ENCODE measurements around the gene GLYATL1.

Gene GLYATL1

DNA sequence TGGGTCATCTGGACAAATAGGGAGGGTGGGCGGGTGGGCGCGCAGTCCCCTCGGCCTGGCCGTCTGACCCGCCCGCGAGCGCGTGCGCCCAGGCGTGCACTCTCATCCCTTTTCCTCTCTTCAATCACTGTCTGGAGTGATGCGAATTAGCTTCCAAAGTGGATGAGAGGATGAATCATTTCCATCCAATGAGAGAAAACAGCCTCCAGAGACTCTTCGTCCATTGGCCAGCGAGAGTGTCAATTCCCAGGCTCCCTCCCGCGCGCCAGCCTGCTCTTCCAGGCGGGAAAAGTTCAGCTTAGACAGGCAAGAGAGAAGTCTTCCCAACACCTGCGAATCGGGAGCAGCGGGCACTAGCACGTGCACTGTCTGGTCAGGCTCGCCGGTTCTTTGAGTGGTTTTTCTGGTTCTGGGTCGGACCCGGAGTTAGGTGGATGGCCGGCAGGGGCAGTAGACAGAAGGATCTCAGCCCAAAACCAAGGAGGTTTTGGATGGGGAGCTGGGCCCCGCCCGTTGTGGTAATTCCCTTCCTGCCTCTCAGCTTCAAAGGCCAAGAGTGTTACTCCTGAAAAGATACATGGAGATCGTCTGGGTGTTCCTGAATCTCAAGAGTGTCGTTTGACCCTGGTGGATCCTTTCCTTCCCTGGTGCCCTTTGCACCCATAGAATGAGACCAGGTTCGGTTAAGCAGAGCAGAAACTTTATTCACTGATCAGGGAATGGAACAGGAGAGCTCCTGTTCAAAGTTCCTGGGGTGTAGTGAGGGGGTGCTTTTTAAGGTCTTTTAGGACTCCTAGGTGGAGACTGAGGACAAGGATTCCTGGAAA is 33.4 kb upstream of the GLYATL1 start:
- TF ChIP-seq ZNF274 (IDR thresholded peaks at IDR 0.05; ENCODE audit: low read depth, low read length) (no peak), YY1 (IDR thresholded peaks at IDR 0.05; ENCODE audit: insufficient read depth, insufficient read length) (no peak), SUZ12 (IDR thresholded peaks at IDR 0.05; ENCODE audit: extremely low read depth, insufficient read depth, insufficient read length) (no peak)

DNA sequence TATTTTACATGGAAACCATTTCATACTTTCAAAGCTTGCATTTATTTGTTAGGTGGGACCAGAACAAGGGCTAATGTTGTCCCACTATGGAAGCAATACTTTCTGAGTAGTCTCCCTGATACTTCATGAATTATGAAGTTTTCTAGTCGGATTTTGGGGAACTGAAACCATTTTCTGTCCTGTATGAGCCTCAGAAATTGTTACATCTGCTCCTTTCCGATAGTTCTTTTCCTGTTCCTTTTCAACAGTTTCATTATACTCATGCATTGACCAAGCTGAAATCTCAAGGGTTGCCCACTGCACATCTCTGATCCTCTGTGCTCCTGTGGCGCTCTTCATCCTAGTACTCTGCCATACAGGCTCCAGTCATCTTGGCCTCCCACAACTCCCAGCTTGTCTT is 31.5 kb upstream of the GLYATL1 start:
- no peak for DNase-seq (ENCODE audit: low read depth, low spot score)
- TF ChIP-seq YY1 (IDR thresholded peaks at IDR 0.05; ENCODE audit: insufficient read depth, insufficient read length) = no peak
- no peak for TF ChIP-seq SUZ12 (IDR thresholded peaks at IDR 0.05; ENCODE audit: extremely low read depth, insufficient read depth, insufficient read length)
- TF ChIP-seq ZNF274 (IDR thresholded peaks at IDR 0.05; ENCODE audit: low read depth, low read length) = no peak
- H3K36me3 ChIP-seq (ENCODE audit: insufficient read depth, insufficient read length, low read length) = no peaks in the 10 kb centered on the region
- H3K9ac ChIP-seq (ENCODE audit: insufficient read length, low read depth) = no peak overlapping the region
- H3K27me3 ChIP-seq (ENCODE audit: insufficient read depth, insufficient read length) = peaks cover 18% of the 10 kb centered on the region
- no peaks in the 10 kb centered on the region for H3K9me3 ChIP-seq (ENCODE audit: insufficient read depth, low read length)
- H3K4me3 ChIP-seq (ENCODE audit: insufficient read length, low read depth) = no peak overlapping the region
- no peaks in the 10 kb centered on the region for H3K4me1 ChIP-seq (ENCODE audit: insufficient read depth, insufficient read length)

More for the DNA sequence above, 33.4 kb upstream of the GLYATL1 start:
- H3K27me3 ChIP-seq (ENCODE audit: insufficient read depth, insufficient read length) = peaks cover 18% of the 10 kb centered on the region
- DNase-seq (ENCODE audit: low read depth, low spot score) = peak; percentile 69
- H3K4me1 ChIP-seq (ENCODE audit: insufficient read depth, insufficient read length) = no peaks in the 10 kb centered on the region
- no peaks in the 10 kb centered on the region for H3K36me3 ChIP-seq (ENCODE audit: insufficient read depth, insufficient read length, low read length)
- no peaks in the 10 kb centered on the region for H3K9me3 ChIP-seq (ENCODE audit: insufficient read depth, low read length)
- no peak overlapping the region for H3K9ac ChIP-seq (ENCODE audit: insufficient read length, low read depth)
- H3K4me3 ChIP-seq (ENCODE audit: insufficient read length, low read depth) = peak overlapping the region; percentile 72

DNA sequence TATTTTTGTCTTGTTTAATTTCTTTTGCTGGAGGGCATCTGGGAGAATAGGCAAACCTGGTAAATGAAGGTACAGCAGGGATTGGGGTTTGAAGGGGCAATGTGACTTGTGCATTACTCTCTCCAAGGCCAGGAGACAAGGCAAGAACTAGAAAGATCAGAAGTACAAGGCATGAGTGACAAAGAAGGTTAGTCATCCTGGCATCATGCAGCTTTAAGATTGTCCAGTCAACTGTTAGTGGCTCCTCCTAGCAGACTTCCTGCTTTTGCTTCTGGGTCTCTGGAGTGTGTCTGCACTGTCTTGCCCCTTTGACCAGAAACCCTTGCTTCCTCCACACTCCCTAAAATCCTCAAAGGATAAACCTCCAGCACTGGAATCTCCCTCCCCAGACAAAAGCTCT is 27.2 kb upstream of the GLYATL1 start:
- TF ChIP-seq SUZ12 (IDR thresholded peaks at IDR 0.05; ENCODE audit: extremely low read depth, insufficient read depth, insufficient read length) (no peak), ZNF274 (IDR thresholded peaks at IDR 0.05; ENCODE audit: low read depth, low read length) (no peak), YY1 (IDR thresholded peaks at IDR 0.05; ENCODE audit: insufficient read depth, insufficient read length) (no peak)
- Histone ChIP-seq H3K27me3 (ENCODE audit: insufficient read depth, insufficient read length) (peaks cover 2% of the 10 kb centered on the region), H3K4me1 (ENCODE audit: insufficient read depth, insufficient read length) (no peaks in the 10 kb centered on the region), H3K4me3 (ENCODE audit: insufficient read length, low read depth) (no peak overlapping the region), H3K9me3 (ENCODE audit: insufficient read depth, low read length) (peaks cover 13% of the 10 kb centered on the region), H3K36me3 (ENCODE audit: insufficient read depth, insufficient read length, low read length) (no peaks in the 10 kb centered on the region), H3K9ac (ENCODE audit: insufficient read length, low read depth) (no peak overlapping the region)
- DNase-seq (ENCODE audit: low read depth, low spot score) = no peak

DNA sequence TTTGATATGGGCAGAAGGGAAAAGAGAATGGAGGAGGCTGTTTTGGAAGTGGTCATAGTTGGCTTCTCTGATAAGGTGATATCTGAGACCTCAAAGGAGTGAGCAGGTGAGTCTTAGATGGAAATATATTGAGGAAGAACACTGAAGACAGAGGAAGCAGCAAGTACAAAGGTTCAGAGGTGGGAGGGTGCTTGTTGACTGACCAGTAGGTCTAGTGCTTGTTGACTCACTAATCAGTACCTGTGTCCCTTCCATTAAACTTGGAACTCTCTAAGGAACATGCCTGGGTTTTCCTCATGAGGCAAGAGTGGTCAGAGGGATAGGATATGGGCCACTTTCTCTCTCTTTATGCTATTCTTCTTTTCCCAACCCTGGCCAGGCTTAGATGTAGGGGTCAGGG is 25.6 kb upstream of the GLYATL1 start:
- Histone ChIP-seq H3K27me3 (ENCODE audit: insufficient read depth, insufficient read length) (no peaks in the 10 kb centered on the region), H3K9ac (ENCODE audit: insufficient read length, low read depth) (no peak overlapping the region), H3K4me3 (ENCODE audit: insufficient read length, low read depth) (no peak overlapping the region), H3K36me3 (ENCODE audit: insufficient read depth, insufficient read length, low read length) (no peaks in the 10 kb centered on the region), H3K4me1 (ENCODE audit: insufficient read depth, insufficient read length) (no peaks in the 10 kb centered on the region), H3K9me3 (ENCODE audit: insufficient read depth, low read length) (peaks cover 23% of the 10 kb centered on the region)
- DNase-seq (ENCODE audit: low read depth, low spot score) = no peak
- TF ChIP-seq ZNF274 (IDR thresholded peaks at IDR 0.05; ENCODE audit: low read depth, low read length) = no peak
- TF ChIP-seq YY1 (IDR thresholded peaks at IDR 0.05; ENCODE audit: insufficient read depth, insufficient read length) = no peak
- no peak for TF ChIP-seq SUZ12 (IDR thresholded peaks at IDR 0.05; ENCODE audit: extremely low read depth, insufficient read depth, insufficient read length)

DNA sequence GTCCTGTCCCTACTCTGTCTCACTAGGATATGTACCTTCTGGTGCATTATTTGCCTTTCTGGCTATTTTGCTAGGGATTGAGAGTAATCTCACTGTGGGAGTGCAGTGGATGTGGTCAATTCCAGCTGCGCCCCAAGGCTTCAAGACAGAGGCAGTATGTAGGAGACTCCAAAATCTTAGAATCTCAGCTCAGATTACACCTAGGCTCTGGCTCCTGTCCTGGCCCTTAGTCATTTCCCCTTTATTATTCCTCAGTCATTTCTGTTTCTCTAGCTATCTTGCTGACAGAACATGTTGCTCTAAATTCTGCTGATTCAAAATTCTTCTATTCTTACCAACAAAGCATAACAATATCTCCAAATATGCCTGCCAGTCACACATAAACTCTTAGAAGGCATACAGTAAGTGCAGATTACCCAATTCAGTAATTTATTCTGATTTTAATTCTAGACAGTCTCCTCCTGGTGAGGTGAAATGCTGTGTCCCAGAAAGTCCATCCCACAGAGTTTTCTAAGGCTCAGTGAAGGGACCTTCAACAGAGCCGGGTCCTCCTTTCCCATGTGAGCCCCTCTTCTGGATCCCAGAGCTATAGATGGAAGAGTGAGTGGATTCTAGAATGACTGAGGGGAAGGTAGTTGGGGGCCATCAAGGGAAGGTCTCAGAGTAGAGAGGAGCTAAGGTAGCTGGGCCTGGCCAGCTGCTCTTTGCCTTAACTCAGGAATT is 24.3 kb upstream of the GLYATL1 start:
- no peak overlapping the region for H3K9ac ChIP-seq (ENCODE audit: insufficient read length, low read depth)
- H3K36me3 ChIP-seq (ENCODE audit: insufficient read depth, insufficient read length, low read length) = no peaks in the 10 kb centered on the region
- no peak for TF ChIP-seq ZNF274 (IDR thresholded peaks at IDR 0.05; ENCODE audit: low read depth, low read length)
- no peaks in the 10 kb centered on the region for H3K27me3 ChIP-seq (ENCODE audit: insufficient read depth, insufficient read length)
- DNase-seq (ENCODE audit: low read depth, low spot score) = no peak
- no peaks in the 10 kb centered on the region for H3K4me1 ChIP-seq (ENCODE audit: insufficient read depth, insufficient read length)
- peaks cover 23% of the 10 kb centered on the region for H3K9me3 ChIP-seq (ENCODE audit: insufficient read depth, low read length)
- no peak overlapping the region for H3K4me3 ChIP-seq (ENCODE audit: insufficient read length, low read depth)

DNA sequence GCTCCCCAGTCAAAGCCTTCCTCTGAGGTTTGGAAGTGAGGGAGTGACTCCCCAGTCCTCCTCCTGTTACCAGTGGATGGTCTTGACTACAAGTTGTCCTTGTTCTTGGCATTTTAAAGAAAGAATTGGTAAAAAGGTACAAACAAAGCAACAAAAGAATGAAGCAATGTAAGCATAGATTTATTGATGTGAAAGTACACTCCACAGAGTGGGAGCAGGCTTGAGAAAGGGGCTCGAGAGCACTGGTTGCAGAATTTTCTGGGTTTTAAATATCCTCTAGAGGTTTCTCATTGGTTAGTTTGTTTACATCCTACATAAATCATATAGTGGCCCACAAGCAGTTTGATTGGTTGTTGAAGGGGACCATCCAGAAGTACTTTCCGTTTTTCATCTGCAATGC is 22.7 kb upstream of the GLYATL1 start:
- no peaks in the 10 kb centered on the region for H3K27me3 ChIP-seq (ENCODE audit: insufficient read depth, insufficient read length)
- no peak overlapping the region for H3K4me3 ChIP-seq (ENCODE audit: insufficient read length, low read depth)
- no peaks in the 10 kb centered on the region for H3K4me1 ChIP-seq (ENCODE audit: insufficient read depth, insufficient read length)
- no peak overlapping the region for H3K9ac ChIP-seq (ENCODE audit: insufficient read length, low read depth)
- no peak for TF ChIP-seq ZNF274 (IDR thresholded peaks at IDR 0.05; ENCODE audit: low read depth, low read length)
- TF ChIP-seq YY1 (IDR thresholded peaks at IDR 0.05; ENCODE audit: insufficient read depth, insufficient read length) = no peak
- no peak for TF ChIP-seq SUZ12 (IDR thresholded peaks at IDR 0.05; ENCODE audit: extremely low read depth, insufficient read depth, insufficient read length)
- no peak for DNase-seq (ENCODE audit: low read depth, low spot score)
- H3K36me3 ChIP-seq (ENCODE audit: insufficient read depth, insufficient read length, low read length) = no peaks in the 10 kb centered on the region
- peaks cover 23% of the 10 kb centered on the region for H3K9me3 ChIP-seq (ENCODE audit: insufficient read depth, low read length)

DNA sequence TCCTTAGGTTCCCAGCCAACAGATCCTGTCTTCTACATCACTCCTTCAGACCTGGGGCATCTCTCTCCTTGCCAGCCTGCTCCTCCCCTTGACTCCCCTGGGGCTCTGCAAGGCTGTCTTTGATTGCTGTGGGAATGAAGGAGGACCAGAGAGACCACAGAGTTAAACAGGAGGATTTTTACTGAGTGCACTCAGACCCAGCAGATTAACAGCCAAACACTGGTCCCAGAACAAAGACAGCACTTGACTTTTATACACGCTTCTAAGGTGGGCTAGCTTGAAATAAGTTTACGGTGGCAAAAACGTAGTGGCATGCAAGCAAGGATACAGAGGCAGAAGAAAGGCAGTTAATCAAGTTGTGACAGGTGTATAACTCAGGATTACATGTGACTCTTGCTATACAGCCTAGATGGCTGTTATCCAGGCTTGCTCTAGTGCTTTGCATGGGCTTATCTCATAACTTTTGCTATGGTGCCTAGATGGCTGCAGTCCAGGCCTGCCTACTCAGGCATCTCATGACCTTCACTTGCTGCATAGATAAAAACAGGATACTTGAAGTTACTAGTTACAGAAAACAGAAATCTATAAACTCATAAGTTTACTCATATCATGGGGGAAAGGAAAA is 22.0 kb upstream of the GLYATL1 start:
- Histone ChIP-seq H3K4me1 (ENCODE audit: insufficient read depth, insufficient read length) (no peaks in the 10 kb centered on the region), H3K9me3 (ENCODE audit: insufficient read depth, low read length) (peaks cover 23% of the 10 kb centered on the region), H3K9ac (ENCODE audit: insufficient read length, low read depth) (no peak overlapping the region), H3K36me3 (ENCODE audit: insufficient read depth, insufficient read length, low read length) (no peaks in the 10 kb centered on the region), H3K27me3 (ENCODE audit: insufficient read depth, insufficient read length) (no peaks in the 10 kb centered on the region), H3K4me3 (ENCODE audit: insufficient read length, low read depth) (no peak overlapping the region)
- TF ChIP-seq ZNF274 (IDR thresholded peaks at IDR 0.05; ENCODE audit: low read depth, low read length) (no peak), YY1 (IDR thresholded peaks at IDR 0.05; ENCODE audit: insufficient read depth, insufficient read length) (no peak)
- no peak for DNase-seq (ENCODE audit: low read depth, low spot score)

Measured in NT2/D1 (cell line).